PC-9 (cell line): ENCODE data around the gene VWA5B1.

Experiments used
- EZH2 ChIP-seq: fragments of 200-600 bp; sonication (generic); IDR thresholded peaks from 2 replicates; pipeline ENCODE4 v1.8.0; 2017; ENCODE audit warnings: antibody characterized with exemption, low read depth
- TF ChIP-seq, protein P1 (sequence below): fragments of 200-600 bp; sonication (generic); conservative IDR thresholded peaks from 2 replicates; pipeline ENCODE4 v1.6.1; 2017; ENCODE audit warnings: mixed run types, antibody characterized with exemption, mild to moderate bottlenecking, moderate library complexity

- TF ChIP-seq, protein P1, sequence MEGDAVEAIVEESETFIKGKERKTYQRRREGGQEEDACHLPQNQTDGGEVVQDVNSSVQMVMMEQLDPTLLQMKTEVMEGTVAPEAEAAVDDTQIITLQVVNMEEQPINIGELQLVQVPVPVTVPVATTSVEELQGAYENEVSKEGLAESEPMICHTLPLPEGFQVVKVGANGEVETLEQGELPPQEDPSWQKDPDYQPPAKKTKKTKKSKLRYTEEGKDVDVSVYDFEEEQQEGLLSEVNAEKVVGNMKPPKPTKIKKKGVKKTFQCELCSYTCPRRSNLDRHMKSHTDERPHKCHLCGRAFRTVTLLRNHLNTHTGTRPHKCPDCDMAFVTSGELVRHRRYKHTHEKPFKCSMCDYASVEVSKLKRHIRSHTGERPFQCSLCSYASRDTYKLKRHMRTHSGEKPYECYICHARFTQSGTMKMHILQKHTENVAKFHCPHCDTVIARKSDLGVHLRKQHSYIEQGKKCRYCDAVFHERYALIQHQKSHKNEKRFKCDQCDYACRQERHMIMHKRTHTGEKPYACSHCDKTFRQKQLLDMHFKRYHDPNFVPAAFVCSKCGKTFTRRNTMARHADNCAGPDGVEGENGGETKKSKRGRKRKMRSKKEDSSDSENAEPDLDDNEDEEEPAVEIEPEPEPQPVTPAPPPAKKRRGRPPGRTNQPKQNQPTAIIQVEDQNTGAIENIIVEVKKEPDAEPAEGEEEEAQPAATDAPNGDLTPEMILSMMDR: no peak
- TF ChIP-seq EZH2: no peak
Measured at GRCh38 chr1:20342294-20343148, 51.8 kb downstream of the VWA5B1 start.
